RCC 7860 (cell line): ENCODE data around the gene SCCPDH.

Experiments
- DNase-seq: peaks from one replicate; pipeline ENCODE4 v3.0.0-alpha.2; 2015; ENCODE audit warnings: low spot score
- FAIRE-seq: peaks from 2 replicates; lab custom pipeline; 2012; peaks lifted over from hg19 to GRCh38; lab: Jason Lieb, UNC

SCCPDH gene

DNA sequence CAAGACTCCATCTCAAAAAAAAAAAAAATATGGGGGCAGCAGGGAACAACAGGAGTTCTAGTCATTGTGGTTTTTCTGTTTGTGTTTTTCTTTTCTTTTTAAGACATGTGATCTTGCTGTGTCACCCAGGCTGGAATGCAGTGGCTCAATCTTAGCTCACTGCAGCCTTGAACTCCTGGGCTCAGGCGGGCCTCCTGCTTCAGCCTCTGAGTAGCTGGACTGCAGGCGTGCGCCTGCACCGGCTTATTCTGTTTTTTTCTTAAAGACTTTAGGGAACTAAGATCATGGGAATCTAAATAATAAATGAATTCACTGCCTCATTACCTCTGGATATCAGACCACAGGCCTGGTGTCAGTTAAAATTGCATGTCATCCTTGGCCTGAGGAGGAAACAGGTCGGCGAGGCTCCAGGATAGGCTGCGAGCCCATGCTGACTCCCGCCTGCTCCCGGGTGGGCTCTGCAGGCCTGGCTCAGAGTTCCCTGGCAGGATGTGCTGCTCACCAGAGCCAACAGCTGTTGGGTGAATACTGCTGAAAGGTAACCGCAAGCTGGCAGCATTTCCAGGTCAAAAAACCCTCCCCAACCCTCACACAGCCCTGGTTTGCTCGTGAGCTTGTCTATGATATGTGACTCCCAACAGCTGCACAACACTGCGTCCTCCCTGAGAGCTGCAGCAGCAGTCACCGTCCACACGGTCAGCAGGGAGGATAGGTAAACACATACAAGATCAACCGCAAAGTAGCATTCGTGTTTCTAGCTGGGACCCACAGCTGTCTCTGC is 58.1 kb downstream of the SCCPDH start:
- DNase-seq, result peak; percentile 29

GRCh38 chr1:246784621-246785493 is 60.6 kb downstream of the SCCPDH start:
- FAIRE-seq (no peak), DNase-seq (no peak)

More for the DNA sequence above, 58.1 kb downstream of the SCCPDH start:
- no peak for FAIRE-seq

DNA sequence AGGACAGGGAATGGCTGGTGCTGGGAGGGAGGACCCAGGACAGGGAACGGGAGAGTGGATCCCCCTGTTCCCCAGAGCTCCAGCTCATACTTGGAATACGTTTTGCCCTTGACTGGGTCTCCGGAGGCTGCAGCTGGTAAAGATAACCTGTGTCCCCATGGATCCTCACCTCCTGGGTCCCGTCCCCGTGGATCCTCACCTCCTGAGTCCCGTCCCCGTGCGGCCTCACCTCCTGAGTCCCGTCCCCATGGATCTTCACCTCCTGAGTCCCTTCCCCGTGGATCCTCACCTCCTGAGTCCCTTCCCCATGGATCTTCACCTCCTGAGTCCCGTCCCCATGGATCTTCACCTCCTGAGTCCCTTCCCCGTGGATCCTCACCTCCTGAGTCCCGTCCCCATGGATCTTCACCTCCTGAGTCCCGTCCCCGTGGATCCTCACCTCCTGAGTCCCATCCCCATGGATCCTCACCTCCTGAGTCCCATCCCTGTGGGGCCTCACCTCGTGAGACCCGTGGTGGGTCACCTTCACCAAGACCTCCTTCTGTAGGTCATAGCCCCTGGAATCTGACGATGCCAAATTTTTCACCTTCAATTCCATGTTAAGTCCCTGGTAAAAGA is 61.4 kb downstream of the SCCPDH start:
- FAIRE-seq (no peak), DNase-seq (no peak)

DNA sequence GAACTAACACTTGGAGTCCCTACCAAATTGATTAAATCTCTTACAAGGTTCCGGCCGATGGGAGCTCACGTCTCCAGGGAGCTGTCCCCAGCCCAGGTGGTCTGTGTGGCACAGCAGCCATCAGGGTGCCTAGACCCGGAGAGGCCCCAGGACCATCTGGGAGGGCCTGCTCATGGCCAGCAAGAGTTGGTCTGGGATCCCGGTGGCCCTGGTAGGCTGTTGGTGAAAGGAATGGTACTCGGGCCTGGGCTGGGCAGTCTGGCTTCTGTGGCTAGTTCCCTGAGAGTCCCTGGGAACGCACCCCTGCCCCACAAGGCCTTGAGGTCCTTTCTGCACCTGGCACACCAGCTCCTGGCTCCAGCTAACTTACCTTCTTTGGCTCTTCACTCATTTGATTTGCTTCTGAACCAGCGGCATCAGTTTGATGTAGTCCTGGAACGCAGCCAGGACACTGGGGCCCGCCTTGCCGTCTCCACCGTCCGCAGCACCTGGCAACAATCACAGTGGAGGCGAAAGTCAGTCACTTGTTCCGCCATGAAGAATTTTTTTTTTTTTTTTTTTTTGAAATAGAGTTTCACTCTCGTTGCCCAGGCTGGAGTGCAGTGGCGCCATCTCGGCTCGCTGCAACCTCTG is 62.5 kb downstream of the SCCPDH start:
- FAIRE-seq (no peak), DNase-seq (no peak)

DNA sequence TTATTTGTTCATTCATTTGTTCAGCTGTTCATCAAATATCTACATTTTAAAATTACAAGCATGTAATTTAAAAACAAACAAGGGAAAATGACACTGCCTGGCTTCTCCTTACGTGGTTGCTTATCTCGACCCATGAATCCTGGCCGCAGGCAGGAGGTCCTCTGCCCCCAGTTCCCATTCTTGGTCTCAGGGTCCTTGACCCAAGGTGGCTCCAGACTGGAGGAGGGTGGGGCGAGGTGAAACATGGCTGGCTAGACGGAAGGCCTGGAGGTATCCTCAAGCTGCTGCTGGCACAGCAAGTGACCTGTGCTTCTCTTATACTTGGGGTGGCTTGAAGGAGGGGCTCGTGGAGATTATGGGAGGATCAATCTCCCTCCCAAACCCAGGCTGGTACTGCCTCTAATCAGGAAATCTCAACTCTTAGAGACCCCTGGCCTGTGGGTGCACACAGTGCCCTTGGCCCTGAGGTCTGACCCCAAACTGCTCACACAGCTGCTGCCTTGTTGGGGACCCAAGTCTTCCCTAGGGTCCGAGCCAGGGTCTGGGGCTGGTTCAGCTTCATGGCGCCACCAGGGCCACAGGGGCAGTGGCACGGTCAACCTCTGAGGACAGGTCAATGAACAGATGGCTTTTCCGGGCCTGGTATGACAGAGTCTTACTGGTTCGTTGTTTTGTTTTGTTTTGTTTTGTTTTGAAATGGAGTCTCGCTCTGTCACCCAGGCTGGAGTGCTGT is 63.7 kb downstream of the SCCPDH start:
- DNase-seq (no peak), FAIRE-seq (no peak)

DNA sequence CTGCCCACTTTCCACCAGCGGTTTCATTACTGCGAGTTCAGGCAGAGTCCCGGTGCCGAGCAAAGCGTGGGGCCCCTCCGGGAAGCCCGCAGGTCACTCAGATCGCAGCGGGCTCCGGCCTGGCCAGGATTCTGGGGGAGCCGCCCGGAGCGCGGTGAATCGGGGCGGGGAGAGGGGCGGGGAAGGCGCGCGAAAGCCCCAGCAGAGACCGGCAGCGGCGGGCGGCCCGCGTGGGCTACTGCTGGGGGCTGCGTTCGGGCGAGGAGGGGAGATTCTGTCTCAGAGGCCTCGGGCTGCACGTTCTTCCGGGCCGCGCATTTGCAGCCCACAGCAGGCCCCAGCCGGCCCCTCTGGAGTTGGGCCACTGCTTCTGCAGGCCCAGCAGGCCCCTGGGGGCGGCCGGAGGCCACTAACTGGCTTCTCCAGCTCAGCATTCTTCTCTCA is 64.7 kb downstream of the SCCPDH start:
- DNase-seq, result no peak
- no peak for FAIRE-seq

- no peak for FAIRE-seq
- DNase-seq, result no peak
Measured at GRCh38 chr1:246789454-246790339, 65.5 kb downstream of the SCCPDH start.

GRCh38 chr1:246790364-246790763 is 66.2 kb downstream of the SCCPDH start:
- DNase-seq, result no peak

DNA sequence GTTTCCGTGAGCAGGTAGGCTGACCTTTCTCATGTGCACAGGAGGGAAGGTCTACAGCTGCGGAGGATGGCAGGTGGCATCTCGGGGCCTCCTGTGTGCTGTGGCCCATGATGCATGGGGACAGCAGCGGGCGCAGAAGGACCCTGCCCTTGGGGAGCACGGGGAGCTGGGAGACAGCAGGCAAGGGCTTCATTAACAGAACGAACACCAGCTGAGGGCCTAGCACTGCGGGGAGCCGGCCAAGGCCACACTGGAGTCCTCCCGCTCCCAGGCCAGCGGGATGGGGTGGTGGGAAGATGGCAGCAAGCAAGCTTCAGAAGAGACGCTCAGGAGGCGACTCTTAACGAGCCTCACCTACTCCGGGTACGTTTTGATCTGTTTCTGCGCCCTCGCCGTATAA is 66.6 kb downstream of the SCCPDH start:
- FAIRE-seq, result no peak
- no peak for DNase-seq

More at GRCh38 chr1:246790364-246790763, 66.2 kb downstream of the SCCPDH start:
- no peak for FAIRE-seq

DNA sequence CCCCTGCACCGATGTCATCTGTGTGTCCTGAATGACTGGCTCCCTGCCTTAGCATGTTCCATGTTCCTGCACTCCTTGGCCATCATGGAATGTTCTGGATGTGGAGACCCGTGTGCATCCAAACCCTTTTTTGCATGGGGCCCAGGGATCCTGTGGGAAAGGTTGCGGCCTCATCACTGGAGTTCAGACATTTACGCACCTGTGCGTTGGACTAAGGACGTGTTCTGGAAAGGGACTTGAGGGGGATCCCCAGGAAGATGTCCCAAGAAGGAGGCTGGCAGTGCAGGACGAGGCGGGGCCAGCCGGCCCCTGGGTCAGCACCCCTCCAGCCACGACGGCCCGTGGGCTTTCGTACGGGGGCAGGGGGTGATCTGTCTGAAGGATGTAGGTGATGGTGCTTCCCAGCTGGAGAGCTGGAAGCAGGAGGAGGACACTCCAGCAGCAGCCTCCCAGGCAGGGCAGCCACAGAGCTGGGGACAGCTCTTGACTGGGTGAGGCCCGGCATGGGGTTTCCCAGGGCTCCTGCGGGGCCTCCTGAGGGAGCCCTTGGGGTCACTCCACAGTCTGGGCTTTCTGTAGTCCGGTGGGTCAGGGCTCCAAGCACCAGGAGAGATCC is 67.2 kb downstream of the SCCPDH start:
- DNase-seq (no peak), FAIRE-seq (no peak)

DNA sequence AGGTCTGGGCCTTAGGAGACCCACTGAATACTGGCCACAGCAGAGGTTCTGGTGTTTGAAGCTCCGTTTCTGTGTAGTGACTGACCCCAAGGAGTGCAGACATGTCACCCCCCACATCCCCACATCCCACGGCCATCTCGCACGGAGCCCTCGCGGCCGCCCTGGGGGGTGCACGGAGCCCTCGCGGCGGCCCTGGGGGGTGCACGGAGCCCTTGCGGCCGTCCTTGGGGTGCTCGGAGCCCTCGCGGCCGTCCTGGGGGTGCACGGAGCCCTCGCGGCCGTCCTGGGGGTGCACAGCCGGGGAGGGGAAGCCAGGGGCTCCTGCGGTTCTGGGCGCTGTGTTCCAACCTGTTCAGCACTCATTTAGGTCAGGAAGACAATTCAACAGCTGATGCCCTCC is 68.4 kb downstream of the SCCPDH start:
- FAIRE-seq (no peak), DNase-seq (no peak)

DNA sequence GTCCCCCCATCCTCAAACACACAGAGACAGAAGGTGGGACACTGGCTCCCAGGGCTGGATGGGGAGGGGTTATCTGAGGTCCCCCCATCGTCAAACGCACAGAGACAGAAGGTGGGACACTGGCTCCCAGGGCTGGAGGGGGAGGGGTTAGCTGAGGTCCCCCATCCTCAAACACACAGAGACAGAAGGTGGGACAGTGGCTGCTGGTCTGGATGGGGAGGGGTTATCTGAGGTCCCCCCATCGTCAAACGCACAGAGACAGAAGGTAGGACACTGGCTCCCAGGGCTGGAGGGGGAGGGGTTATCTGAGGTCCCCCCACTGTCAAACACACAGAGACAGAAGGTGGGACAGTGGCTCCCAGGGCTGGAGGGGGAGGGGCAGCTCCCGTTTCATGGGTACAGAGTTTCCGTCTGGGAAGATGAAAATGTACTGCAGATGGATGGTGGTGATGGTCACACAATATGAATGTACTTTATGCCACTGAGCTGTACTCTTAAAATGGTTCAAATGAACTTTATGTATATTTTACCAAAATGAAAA is 69.2 kb downstream of the SCCPDH start:
- FAIRE-seq, result no peak

DNA sequence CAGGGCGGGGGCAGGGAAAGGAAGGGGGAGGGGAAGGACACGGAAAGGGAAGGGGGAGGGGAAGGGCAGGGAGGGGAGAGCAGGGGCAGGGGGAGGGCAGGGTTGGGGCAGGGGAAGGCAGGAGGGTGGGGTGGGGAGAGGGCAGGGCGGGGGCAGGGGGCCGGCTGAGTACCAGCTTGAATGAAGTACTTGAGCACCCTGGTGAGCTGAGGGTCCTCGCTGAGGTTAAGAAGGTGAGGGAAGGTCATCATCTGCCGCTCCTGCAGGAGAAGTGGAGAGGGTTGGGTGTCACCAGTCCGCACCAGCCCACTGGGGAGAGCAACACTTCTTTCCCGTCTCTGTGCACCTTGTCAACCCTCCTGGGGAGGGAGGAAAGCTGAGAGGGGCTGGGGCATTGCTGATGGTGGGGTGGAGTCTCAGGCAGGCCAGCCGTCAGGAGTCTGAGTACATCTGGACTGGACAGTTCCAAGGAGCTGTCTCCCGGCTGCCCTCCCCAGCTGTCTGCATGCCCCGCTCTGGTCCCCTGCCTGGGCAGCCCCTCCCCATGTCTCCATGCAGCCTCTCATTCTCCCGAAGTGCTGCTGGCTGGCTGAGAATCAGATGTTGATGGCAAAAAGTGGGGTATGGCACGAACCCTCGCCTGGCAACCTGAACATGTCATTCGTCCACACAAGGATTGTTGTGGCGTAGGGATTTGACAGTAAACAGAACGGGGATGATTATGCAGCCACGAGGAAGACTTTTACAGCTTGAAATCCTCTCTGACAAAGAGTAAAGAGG is 70.0 kb downstream of the SCCPDH start:
- no peak for FAIRE-seq
- DNase-seq, result no peak

More for the DNA sequence above, 69.2 kb downstream of the SCCPDH start:
- no peak for DNase-seq

DNA sequence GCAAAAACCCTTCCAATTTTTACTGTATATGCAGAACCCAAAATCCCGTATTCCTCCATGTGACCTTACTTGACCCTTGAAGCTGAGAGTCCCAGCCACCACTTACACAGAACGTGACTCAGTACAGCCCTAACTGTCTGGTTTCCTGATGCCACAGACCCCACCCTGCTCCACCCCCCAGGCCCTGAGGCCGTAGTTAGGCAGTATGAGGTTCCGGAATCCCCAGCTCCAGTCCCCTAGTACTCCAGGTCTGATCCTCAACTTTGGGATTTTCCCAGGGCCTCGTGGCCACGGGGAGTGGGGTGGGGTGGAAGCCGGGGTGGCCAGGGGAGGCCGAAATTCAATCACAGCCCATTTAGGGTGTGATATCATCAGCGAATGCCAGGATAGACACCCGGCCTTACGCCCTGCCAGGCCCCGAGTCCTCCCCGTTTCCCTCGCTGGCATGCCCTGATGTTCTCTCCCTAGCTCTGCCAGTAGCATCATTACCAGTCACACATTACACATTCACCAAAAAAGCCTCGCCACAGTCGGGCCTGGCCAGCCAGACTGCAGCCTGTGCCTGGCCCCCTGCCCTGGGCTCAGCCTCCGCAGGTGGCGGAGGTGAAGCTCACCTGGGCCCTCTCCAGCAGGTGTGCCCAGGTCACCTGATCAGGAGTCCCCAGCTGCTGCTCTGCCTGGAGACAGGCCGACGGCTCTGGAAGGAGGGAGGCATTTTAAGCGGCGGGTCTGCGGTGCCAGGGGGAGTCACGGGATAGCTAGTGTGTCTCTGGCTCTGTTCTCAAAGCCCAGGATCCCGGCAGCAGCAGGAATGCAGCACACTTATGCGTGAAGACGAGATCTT is 70.8 kb downstream of the SCCPDH start:
- DNase-seq, result no peak
- FAIRE-seq, result no peak

GRCh38 chr1:246795906-246796694 is 71.9 kb downstream of the SCCPDH start:
- FAIRE-seq (no peak), DNase-seq (no peak)

DNA sequence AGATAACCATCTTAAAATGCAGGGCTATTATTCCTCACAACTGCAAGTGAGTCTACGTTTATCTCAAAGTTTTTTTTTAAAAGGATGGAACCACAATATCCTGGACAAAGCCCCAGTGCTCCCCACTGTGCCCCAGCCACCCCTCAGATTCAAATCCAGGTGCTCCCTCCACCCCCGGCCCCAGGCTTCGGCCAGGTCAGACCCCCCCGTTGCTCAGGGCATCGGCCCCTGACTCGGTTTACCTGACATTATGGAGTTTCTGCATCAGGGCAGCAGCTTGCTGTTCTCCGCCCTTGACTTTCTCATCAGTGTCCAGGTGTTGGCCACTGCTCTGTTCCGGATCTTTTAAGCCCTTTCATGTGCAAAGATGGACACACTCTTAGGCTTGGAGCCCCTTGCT is 72.9 kb downstream of the SCCPDH start:
- FAIRE-seq (no peak), DNase-seq (no peak)
